ENCODE measurements around the gene OR51A2. TPM values are rescaled to one million over a fixed set of nuclear protein-coding genes. Genes with fewer than 3 reads are reported as not detected.

OR51A2 gene
- total and polyA plus RNA-seq, 2 donors, result not detected

DNA sequence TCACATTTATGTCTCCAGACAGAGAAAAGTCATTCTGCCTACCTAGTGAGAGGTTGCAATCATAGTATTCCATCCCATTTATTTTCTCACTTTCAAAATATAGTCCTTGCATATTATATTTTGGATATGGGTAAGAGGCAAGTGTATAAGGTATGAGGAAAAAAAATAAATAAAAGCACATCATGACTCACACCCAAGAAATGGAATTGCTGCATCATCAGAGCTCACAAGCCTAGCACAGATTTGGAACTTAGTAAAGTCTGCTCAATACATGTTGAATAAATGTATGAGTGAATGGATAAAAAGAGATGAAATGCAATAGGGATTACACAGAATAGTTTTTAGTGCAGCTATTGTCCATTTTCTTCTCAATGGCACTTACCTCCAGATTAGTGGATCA is 28.9 kb downstream of the OR51A2 start:
- no peak overlapping the region for H3K27ac ChIP-seq (ENCODE audit: low read depth)
- H3K4me1 ChIP-seq (ENCODE audit: insufficient read depth), result no peaks in the 10 kb centered on the region
- H3K36me3 ChIP-seq (ENCODE audit: insufficient read depth), result no peaks in the 10 kb centered on the region
- DNase-seq (ENCODE audit: extremely low spot score), result no peak
- no peak overlapping the region for H3K4me3 ChIP-seq (ENCODE audit: low read depth, low read length)

DNA sequence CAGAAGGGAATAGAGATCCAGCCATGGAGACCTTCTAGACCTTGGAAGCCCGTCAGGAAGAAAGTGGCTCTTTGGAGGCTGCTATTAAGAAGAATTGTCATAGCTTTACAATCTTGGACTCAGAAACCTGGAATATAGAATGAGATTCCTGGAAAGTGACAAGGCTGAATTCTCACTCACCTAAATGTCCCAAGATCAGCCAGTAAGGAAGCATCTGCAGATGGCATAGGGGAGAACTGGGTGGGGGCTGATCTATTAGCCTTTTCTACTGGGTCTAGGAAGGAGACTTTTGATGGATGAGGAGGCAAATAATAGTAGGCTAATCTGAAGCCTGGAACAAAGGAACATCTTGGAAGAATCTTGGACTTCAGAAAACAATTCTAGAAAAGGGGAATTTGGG is 31.3 kb downstream of the OR51A2 start, which contains the start of gene OR51G1:
Gene OR51G1, minus strand, starts transcription at position 101 of the 400 bp plus-strand sequence. Its CDS starts 0 bp downstream, at position 101.
- no peak for DNase-seq (ENCODE audit: extremely low spot score)
- H3K36me3 ChIP-seq (ENCODE audit: insufficient read depth), result no peaks in the 10 kb centered on the region
- H3K4me3 ChIP-seq (ENCODE audit: low read depth, low read length), result no peak within 1 kb of the TSS
- no peak within 1 kb of the TSS for H3K27ac ChIP-seq (ENCODE audit: low read depth)
- H3K4me1 ChIP-seq (ENCODE audit: insufficient read depth), result no peaks in the 10 kb centered on the region
- WGBS, result 78% methylated on average over 1 of the region's 1 CpG

DNA sequence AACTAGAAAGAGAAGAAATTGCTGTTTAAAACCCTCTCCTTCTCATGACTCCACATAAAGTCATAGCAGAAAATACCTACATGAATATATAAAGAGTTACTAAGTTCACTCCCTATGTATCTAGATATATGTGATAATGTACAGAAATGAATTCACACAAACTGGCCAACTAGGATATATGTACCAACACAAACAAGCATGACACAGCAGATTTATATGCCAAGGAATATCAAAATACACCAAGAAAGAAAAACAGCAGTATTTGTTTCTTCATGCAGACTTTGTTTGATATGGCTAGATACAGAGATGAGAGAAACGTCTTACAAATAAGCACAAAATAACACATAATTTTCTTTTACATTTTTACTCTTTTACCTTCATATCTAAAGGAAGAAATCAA is 33.2 kb downstream of the OR51A2 start:
- Histone ChIP-seq H3K27ac (ENCODE audit: low read depth) (no peak overlapping the region), H3K4me3 (ENCODE audit: low read depth, low read length) (no peak overlapping the region), H3K36me3 (ENCODE audit: insufficient read depth) (no peaks in the 10 kb centered on the region), H3K4me1 (ENCODE audit: insufficient read depth) (no peaks in the 10 kb centered on the region)
- DNase-seq (ENCODE audit: extremely low spot score), result no peak
- WGBS, result 57% methylated on average over 1 of the region's 1 CpG

DNA sequence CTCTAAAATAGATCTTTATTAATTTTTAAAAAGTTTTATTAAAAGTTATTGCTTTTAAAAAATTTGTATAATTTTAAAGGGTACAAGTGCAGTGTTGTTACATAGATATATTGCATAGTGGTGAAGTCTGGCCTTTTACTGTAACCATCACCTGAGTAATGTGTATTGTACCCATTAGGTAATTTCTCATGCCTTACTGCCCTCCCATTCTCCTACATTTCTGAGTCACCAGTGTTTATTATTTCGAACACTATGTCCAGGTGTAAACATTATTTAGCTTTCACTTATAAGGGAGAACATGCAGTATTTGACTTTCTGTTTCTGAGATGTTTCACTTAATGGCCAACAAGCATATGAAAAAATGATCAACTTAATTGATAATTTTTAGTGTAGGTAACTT is 33.7 kb downstream of the OR51A2 start:
- H3K4me1 ChIP-seq (ENCODE audit: insufficient read depth), result no peaks in the 10 kb centered on the region
- no peaks in the 10 kb centered on the region for H3K36me3 ChIP-seq (ENCODE audit: insufficient read depth)
- H3K27ac ChIP-seq (ENCODE audit: low read depth), result no peak overlapping the region
- 77% methylated on average over 1 of the region's 1 CpG for WGBS
- no peak overlapping the region for H3K4me3 ChIP-seq (ENCODE audit: low read depth, low read length)
- DNase-seq (ENCODE audit: extremely low spot score), result no peak

DNA sequence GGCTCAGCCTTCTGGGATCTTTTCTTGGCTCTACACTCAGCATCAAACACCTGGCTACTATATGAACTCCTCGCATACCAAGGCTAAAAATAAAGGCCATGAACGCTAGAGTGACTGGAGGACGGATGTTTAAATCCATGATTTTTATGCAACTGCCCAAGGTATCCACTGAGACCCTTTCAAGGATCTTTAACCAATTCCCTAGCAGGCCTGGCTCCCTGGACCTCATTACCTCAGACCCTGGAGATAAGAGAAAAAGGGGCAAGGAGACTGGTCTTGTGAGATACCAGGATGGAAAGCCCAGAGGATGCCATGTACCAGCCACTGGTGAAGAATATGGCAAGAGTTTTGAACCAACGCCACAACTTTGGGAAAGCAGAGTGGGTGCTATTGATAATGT is 36.3 kb downstream of the OR51A2 start, which contains the start of gene OR51G2:
Gene OR51G2, minus strand, starts transcription at position 101 of the 400 bp plus-strand sequence. CDS start 3,687 bp downstream, outside the sequence.
- 85% methylated on average over 4 of the region's 4 CpGs for WGBS
- Histone ChIP-seq H3K4me1 (ENCODE audit: insufficient read depth) (no peaks in the 10 kb centered on the region), H3K4me3 (ENCODE audit: low read depth, low read length) (no peak within 1 kb of the TSS), H3K36me3 (ENCODE audit: insufficient read depth) (no peaks in the 10 kb centered on the region), H3K27ac (ENCODE audit: low read depth) (no peak within 1 kb of the TSS)
- no peak for DNase-seq (ENCODE audit: extremely low spot score)

DNA sequence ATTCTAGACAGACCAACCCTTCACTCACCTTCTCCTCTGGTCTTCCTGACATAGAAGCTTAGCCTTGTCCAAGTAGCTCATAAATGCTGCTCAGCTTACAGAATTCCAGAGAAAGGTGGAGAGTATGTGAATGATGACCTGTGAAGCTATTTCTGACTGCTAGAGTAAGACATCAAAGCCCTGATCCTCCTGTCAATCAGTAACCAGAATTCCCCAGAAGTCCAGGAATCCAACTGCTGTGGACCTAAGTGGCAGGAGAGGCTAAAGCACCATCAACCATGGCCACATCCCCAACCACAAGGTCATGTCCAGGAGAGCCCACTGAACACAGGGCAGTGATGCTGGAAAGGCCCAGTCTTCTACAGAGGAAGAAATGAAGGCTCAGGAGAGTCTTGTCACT is 38.9 kb downstream of the OR51A2 start:
- Histone ChIP-seq H3K36me3 (ENCODE audit: insufficient read depth) (no peaks in the 10 kb centered on the region), H3K4me1 (ENCODE audit: insufficient read depth) (no peaks in the 10 kb centered on the region), H3K4me3 (ENCODE audit: low read depth, low read length) (no peak overlapping the region), H3K27ac (ENCODE audit: low read depth) (no peak overlapping the region)
- DNase-seq (ENCODE audit: extremely low spot score), result no peak

Other genes starting within 250 kb of the OR51A2 start
- gene OR51F1, start 185.8 kb downstream of the OR51A2 start, total RNA-seq, result not detected
- gene OR51F1, start 185.8 kb downstream of the OR51A2 start, polyA plus RNA-seq, result not detected
- not detected for gene OR52R1, start 151.3 kb downstream of the OR51A2 start, total RNA-seq
- not detected for gene OR52R1, start 151.3 kb downstream of the OR51A2 start, polyA plus RNA-seq
- gene OR51F2, start 134.4 kb downstream of the OR51A2 start, total RNA-seq, result not detected
- gene OR51F2, start 134.4 kb downstream of the OR51A2 start, polyA plus RNA-seq, result not detected
- gene OR51S1, start 106.5 kb downstream of the OR51A2 start, total RNA-seq, result not detected
- gene OR51S1, start 106.5 kb downstream of the OR51A2 start, polyA plus RNA-seq, result not detected
- not detected for gene OR51T1, start 73.8 kb downstream of the OR51A2 start, total RNA-seq
- not detected for gene OR51T1, start 73.8 kb downstream of the OR51A2 start, polyA plus RNA-seq
- not detected for gene OR51A7, start 51.9 kb downstream of the OR51A2 start, total RNA-seq
- not detected for gene OR51A7, start 51.9 kb downstream of the OR51A2 start, polyA plus RNA-seq
- gene OR51G2, start 36.4 kb downstream of the OR51A2 start, total RNA-seq, result not detected
- gene OR51G2, start 36.4 kb downstream of the OR51A2 start, polyA plus RNA-seq, result not detected
- not detected for gene OR51G1, start 31.4 kb downstream of the OR51A2 start, total RNA-seq
- not detected for gene OR51G1, start 31.4 kb downstream of the OR51A2 start, polyA plus RNA-seq
- gene OR51A4, start 8.1 kb downstream of the OR51A2 start, total RNA-seq, result not detected
- not detected for gene OR51A4, start 8.1 kb downstream of the OR51A2 start, polyA plus RNA-seq
- not detected for gene OR51L1, start 39.1 kb upstream of the OR51A2 start, total RNA-seq
- gene OR51L1, start 39.1 kb upstream of the OR51A2 start, polyA plus RNA-seq, result not detected
- not detected for gene OR52J3, start 90.8 kb upstream of the OR51A2 start, total RNA-seq
- not detected for gene OR52J3, start 90.8 kb upstream of the OR51A2 start, polyA plus RNA-seq
- gene OR52E2, start 103.9 kb upstream of the OR51A2 start, total RNA-seq, result not detected
- gene OR52E2, start 103.9 kb upstream of the OR51A2 start, polyA plus RNA-seq, result not detected
- not detected for gene OR52E1, start 113.9 kb upstream of the OR51A2 start, total RNA-seq
- not detected for gene OR52E1, start 113.9 kb upstream of the OR51A2 start, polyA plus RNA-seq
- not detected for gene OR52A5, start 182.6 kb upstream of the OR51A2 start, total RNA-seq
- gene OR52A5, start 182.6 kb upstream of the OR51A2 start, polyA plus RNA-seq, result not detected
- not detected for gene OR52A1, start 199.0 kb upstream of the OR51A2 start, total RNA-seq
- not detected for gene OR52A1, start 199.0 kb upstream of the OR51A2 start, polyA plus RNA-seq
- gene OR51V1, start 245.0 kb upstream of the OR51A2 start, total RNA-seq, result not detected
- gene OR51V1, start 245.0 kb upstream of the OR51A2 start, polyA plus RNA-seq, result not detected

All from urinary bladder (tissue), 4 donors.